Naive thymus-derived CD4-positive, alpha-beta T cell (primary cell): ENCODE measurements around the gene ZBED4. TPM values are rescaled to one million over a fixed set of nuclear protein-coding genes. Genes with fewer than 3 reads are reported as not detected.

ENCODE experiments used
- ATAC-seq: fragments of 150-1000 bp; cut with Tn5 transposase; 2 replicates; pipeline ENCODE4 v1.10.0; 2021; ENCODE audit warnings: mild to moderate bottlenecking, moderate library complexity
- CTCF ChIA-PET: fragments of 350-600 bp; sonication (Branson Sonifier 250); formaldehyde crosslinking; loops from one replicate; lab custom pipeline; 2021; ENCODE audit warnings: antibody characterized with exemption; lab: Charles Lee
- POLR2A ChIA-PET: fragments of 350-600 bp; sonication (Branson Sonifier 250); formaldehyde crosslinking; loops from one replicate; lab custom pipeline; 2021; ENCODE audit warnings: antibody characterized with exemption, inconsistent platforms; lab: Charles Lee
- DNase-seq, 9 donors: peaks; one replicate each; pipeline versions ENCODE4 v3.0.0 to v3.0.0-alpha.2; 2020 to 2022; ENCODE audit warnings: mixed read lengths in 1 of 9
- H3K27ac ChIP-seq: one replicate; pipeline ENCODE4 v1.7.0; 2013; ENCODE audit warnings: mild to moderate bottlenecking, low read depth, low read length, moderate library complexity
- H3K27me3 ChIP-seq, 2 donors: one replicate each; pipeline ENCODE4 v1.7.0; 2013; ENCODE audit warnings: low read length in 2 of 2, mild to moderate bottlenecking in 2 of 2, moderate library complexity in 2 of 2; ENCODE audit not compliant: control insufficient read depth in 2 of 2, insufficient read depth in 2 of 2
- H3K36me3 ChIP-seq, 3 experiments: 1 replicate in 2 of 3; 2 replicates in 1 of 3; pipeline ENCODE4 v1.7.0; 2013; ENCODE audit warnings: low read length in 3 of 3, mild to moderate bottlenecking in 3 of 3, moderate library complexity in 1 of 3; ENCODE audit not compliant: insufficient read depth in 3 of 3, control insufficient read depth in 2 of 3
- H3K4me1 ChIP-seq, 2 donors: one replicate each; pipeline ENCODE4 v1.7.0; 2013; ENCODE audit warnings: low read length in 2 of 2, mild to moderate bottlenecking in 2 of 2, moderate library complexity in 1 of 2; ENCODE audit not compliant: control insufficient read depth in 2 of 2, insufficient read depth in 2 of 2
- H3K4me3 ChIP-seq: 2 replicates; pipeline ENCODE4 v1.7.0; 2013; ENCODE audit warnings: mild to moderate bottlenecking, low read length
- H3K9me3 ChIP-seq, 3 experiments: 1 replicate in 2 of 3; 2 replicates in 1 of 3; pipeline ENCODE4 v1.7.0; 2013; ENCODE audit warnings: low read length in 3 of 3; ENCODE audit not compliant: control insufficient read depth in 2 of 3
- H3K27ac Mint-ChIP-seq, 9 donors: one replicate each; pipeline ENCODE4 v1.8.0; 2020 to 2022; ENCODE audit warnings: mixed read lengths in 9 of 9, mild to moderate bottlenecking in 8 of 9, moderate library complexity in 5 of 9, inconsistent platforms in 2 of 9
- H3K27me3 Mint-ChIP-seq, 5 donors: one replicate each; pipeline ENCODE4 v1.8.0; 2021 to 2022; ENCODE audit warnings: mixed read lengths in 5 of 5, mild to moderate bottlenecking in 1 of 5
- H3K36me3 Mint-ChIP-seq, 5 donors: one replicate each; pipeline ENCODE4 v1.8.0; 2020 to 2022; ENCODE audit warnings: mixed read lengths in 5 of 5, mild to moderate bottlenecking in 3 of 5, inconsistent platforms in 1 of 5
- H3K4me1 Mint-ChIP-seq, 7 donors: one replicate each; pipeline ENCODE4 v1.8.0; 2020 to 2022; ENCODE audit warnings: mixed read lengths in 7 of 7, mild to moderate bottlenecking in 3 of 7, inconsistent platforms in 1 of 7
- H3K4me3 Mint-ChIP-seq, 10 donors: one replicate each; pipeline ENCODE4 v1.8.0; 2020 to 2022; ENCODE audit warnings: mild to moderate bottlenecking in 10 of 10, mixed read lengths in 10 of 10, moderate library complexity in 6 of 10, inconsistent platforms in 2 of 10
- H3K9me3 Mint-ChIP-seq, 11 donors: one replicate each; pipeline ENCODE4 v1.8.0; 2020 to 2022; ENCODE audit warnings: mixed read lengths in 11 of 11, mild to moderate bottlenecking in 4 of 11, inconsistent platforms in 1 of 11, moderate library complexity in 1 of 11
- intact Hi-C, 2 donors: fragments of 100-400 bp; cut with micrococcal nuclease; formaldehyde crosslinking; loops; one replicate each; pipeline ENCODE4 v1.15.1; 2023
- polyA plus RNA-seq, 2 donors: library from polyadenylated mRNA; unstranded; fragments of 300-500 nt; fragmentation: Illumina TruSeq; gene quantifications; one replicate each; pipeline ENCODE4 v1.2.3, GENCODE V29; 2021
- total RNA-seq, 6 experiments: library from RNA in 5 of 6; stranded (reverse) in 5 of 6; gene quantifications; 1 replicate in 5 of 6; 2 replicates in 1 of 6; pipeline ENCODE4 v1.2.3 and lab custom pipeline; 2021 to 2026

The ZBED4 gene
- total and polyA plus RNA-seq, 7 experiments from 2014 or later = 6.0 to 20.1 (median 16.3) TPM

GRCh38 chr22:49858827-49859226 is 5.2 kb downstream of the ZBED4 start:
- H3K27ac ChIP-seq = no peak overlapping the region
- H3K4me3 ChIP-seq = no peak overlapping the region
- Mint-ChIP-seq H3K9me3 (peaks cover 0 to 3% (median 0%) of the 10 kb centered on the region in 11 donors), H3K4me1 (peaks cover 37 to 75% (median 58%) of the 10 kb centered on the region in 7 donors), H3K36me3 (peaks cover 0 to 10% (median 0%) of the 10 kb centered on the region in 5 donors), H3K27ac (peak overlapping the region in 6 of 9 donors; percentile 45 to 86 (median 59)), H3K27me3 (peaks cover 0 to 2% (median 0%) of the 10 kb centered on the region in 5 donors), H3K4me3 (peak overlapping the region in 1 of 10 donors; percentile 1)
- peaks cover 14 to 21% of the 10 kb centered on the region in 2 donors for H3K4me1 ChIP-seq
- ChIA-PET POLR2A (interaction anchor here (0.9 to 1.4 kb wide), 4 partner anchors 10 to 35 kb away, joined by 3 read pairs; no protein-coding TSS in a partner anchor), CTCF (no interaction called here)
- DNase-seq (no peak), ATAC-seq (no peak)
- no peaks in the 10 kb centered on the region for H3K36me3 ChIP-seq
- intact Hi-C loops = no loop called here
- no peaks in the 10 kb centered on the region for H3K27me3 ChIP-seq
- H3K9me3 ChIP-seq = no peaks in the 10 kb centered on the region

GRCh38 chr22:49861642-49862495 is 8.2 kb downstream of the ZBED4 start:
- Mint-ChIP-seq H3K4me1 (peaks cover 25 to 72% (median 45%) of the 10 kb centered on the region in 7 donors), H3K27me3 (no peaks in the 10 kb centered on the region), H3K27ac (peak overlapping the region in 8 of 9 donors; percentile 23 to 75 (median 58)), H3K4me3 (peak overlapping the region in 4 of 10 donors; percentile 12 to 23 (median 16)), H3K36me3 (peaks cover 4 to 34% (median 19%) of the 10 kb centered on the region in 5 donors), H3K9me3 (peaks cover 0 to 17% (median 11%) of the 10 kb centered on the region in 11 donors)
- no peaks in the 10 kb centered on the region for H3K36me3 ChIP-seq
- peaks cover 0 to 6% (median 0%) of the 10 kb centered on the region in 3 experiments for H3K9me3 ChIP-seq
- no peaks in the 10 kb centered on the region for H3K27me3 ChIP-seq
- intact Hi-C loops = loop anchor here (2.0 to 10.0 kb wide), 2 partner anchors 73 to 113 kb away; no protein-coding TSS in a partner anchor
- no peak overlapping the region for H3K27ac ChIP-seq
- ChIA-PET POLR2A (interaction anchor here (0.5 to 0.6 kb wide), 2 partner anchors 23 kb away, joined by 3 to 4 read pairs; no protein-coding TSS in a partner anchor), CTCF (interaction anchor here (0.7 kb wide), 1 partner anchor 32 kb away, joined by 5 read pairs; no protein-coding TSS in a partner anchor)
- ATAC-seq = no peak
- DNase-seq = no peak
- H3K4me3 ChIP-seq = no peak overlapping the region
- H3K4me1 ChIP-seq = peaks cover 4 to 6% of the 10 kb centered on the region in 2 donors

GRCh38 chr22:49862496-49862776 is 8.8 kb downstream of the ZBED4 start:
- peak overlapping the region in 1 of 10 donors; percentile 1 for H3K4me3 Mint-ChIP-seq
- peaks cover 0 to 6% (median 0%) of the 10 kb centered on the region in 3 experiments for H3K9me3 ChIP-seq
- no peaks in the 10 kb centered on the region for H3K27me3 Mint-ChIP-seq
- no peak overlapping the region for H3K27ac ChIP-seq
- H3K27ac Mint-ChIP-seq = peak overlapping the region in 4 of 9 donors; percentile 35 to 69 (median 44)
- peaks cover 0 to 22% (median 13%) of the 10 kb centered on the region in 11 donors for H3K9me3 Mint-ChIP-seq
- ChIA-PET POLR2A (interaction anchor here (0.5 to 0.6 kb wide), 3 partner anchors 8 to 24 kb away, joined by 3 to 4 read pairs (median 4); no protein-coding TSS in a partner anchor), CTCF (interaction anchor here (0.7 kb wide), 1 partner anchor 31 kb away, joined by 5 read pairs; no protein-coding TSS in a partner anchor)
- no peak overlapping the region for H3K4me3 ChIP-seq
- no peaks in the 10 kb centered on the region for H3K36me3 ChIP-seq
- ATAC-seq = peak; percentile 38
- no peaks in the 10 kb centered on the region for H3K27me3 ChIP-seq
- H3K4me1 Mint-ChIP-seq = peaks cover 29 to 72% (median 46%) of the 10 kb centered on the region in 7 donors
- peaks cover 9 to 39% (median 24%) of the 10 kb centered on the region in 5 donors for H3K36me3 Mint-ChIP-seq
- peaks cover 6 to 9% of the 10 kb centered on the region in 2 donors for H3K4me1 ChIP-seq
- no peak for DNase-seq
- intact Hi-C loops = loop anchor here in 1 of 2 donors (10.0 kb wide), 1 partner anchor 112 kb away; no protein-coding TSS in a partner anchor

- Mint-ChIP-seq H3K27me3 (no peaks in the 10 kb centered on the region), H3K27ac (peak overlapping the region in 8 of 9 donors; percentile 29 to 86 (median 76)), H3K36me3 (peaks cover 10 to 54% (median 34%) of the 10 kb centered on the region in 5 donors), H3K9me3 (peaks cover 0 to 36% (median 15%) of the 10 kb centered on the region in 11 donors), H3K4me1 (peaks cover 39 to 73% (median 52%) of the 10 kb centered on the region in 7 donors), H3K4me3 (peak overlapping the region in 6 of 10 donors; percentile 15 to 61 (median 44))
- Histone ChIP-seq H3K27me3 (no peaks in the 10 kb centered on the region), H3K36me3 (no peaks in the 10 kb centered on the region), H3K4me3 (no peak overlapping the region), H3K4me1 (peaks cover 12 to 24% of the 10 kb centered on the region in 2 donors), H3K27ac (no peak overlapping the region), H3K9me3 (peaks cover 0 to 6% (median 0%) of the 10 kb centered on the region in 3 experiments)
- intact Hi-C loops = loop anchor here in 1 of 2 donors (10.0 kb wide), 1 partner anchor 111 kb away; no protein-coding TSS in a partner anchor
- ATAC-seq (peak; percentile 26), DNase-seq (peak in 2 of 9 donors; percentile 24 to 34)
- CTCF ChIA-PET = no interaction called here
- POLR2A ChIA-PET = interaction anchor here (0.6 to 1.4 kb wide), 3 partner anchors 9 to 38 kb away, joined by 3 to 7 read pairs (median 5); no protein-coding TSS in a partner anchor
Measured at GRCh38 chr22:49863931-49864330, 10.3 kb downstream of the ZBED4 start.

GRCh38 chr22:49865156-49865555 is 11.5 kb downstream of the ZBED4 start:
- CTCF ChIA-PET = no interaction called here
- no peak overlapping the region for H3K27ac Mint-ChIP-seq
- H3K27me3 Mint-ChIP-seq = no peaks in the 10 kb centered on the region
- DNase-seq = no peak
- no peak overlapping the region for H3K4me3 Mint-ChIP-seq
- H3K4me1 ChIP-seq = peaks cover 12 to 36% of the 10 kb centered on the region in 2 donors
- no peaks in the 10 kb centered on the region for H3K36me3 ChIP-seq
- no peak overlapping the region for H3K27ac ChIP-seq
- H3K9me3 ChIP-seq = peaks cover 0 to 18% (median 0%) of the 10 kb centered on the region in 3 experiments
- POLR2A ChIA-PET = no interaction called here
- H3K36me3 Mint-ChIP-seq = peaks cover 16 to 65% (median 45%) of the 10 kb centered on the region in 5 donors
- ATAC-seq = no peak
- no peaks in the 10 kb centered on the region for H3K27me3 ChIP-seq
- intact Hi-C loops = loop anchor here in 1 of 2 donors (10.0 kb wide), 1 partner anchor 110 kb away; no protein-coding TSS in a partner anchor
- peaks cover 44 to 80% (median 57%) of the 10 kb centered on the region in 7 donors for H3K4me1 Mint-ChIP-seq
- peaks cover 0 to 48% (median 25%) of the 10 kb centered on the region in 11 donors for H3K9me3 Mint-ChIP-seq
- no peak overlapping the region for H3K4me3 ChIP-seq

- CTCF ChIA-PET = no interaction called here
Measured at GRCh38 chr22:49866134-49866533, 12.5 kb downstream of the ZBED4 start.

More at GRCh38 chr22:49866134-49866533, 12.5 kb downstream of the ZBED4 start:
- H3K27me3 ChIP-seq = no peaks in the 10 kb centered on the region
- H3K4me3 Mint-ChIP-seq = peak overlapping the region in 2 of 10 donors; percentile 20 to 32
- H3K9me3 Mint-ChIP-seq = peaks cover 0 to 54% (median 26%) of the 10 kb centered on the region in 11 donors
- no peak overlapping the region for H3K4me3 ChIP-seq
- POLR2A ChIA-PET = no interaction called here
- intact Hi-C loops = loop anchor here in 1 of 2 donors (10.0 kb wide), 1 partner anchor 109 kb away; no protein-coding TSS in a partner anchor
- no peak overlapping the region for H3K27ac ChIP-seq
- peaks cover 12 to 45% of the 10 kb centered on the region in 2 donors for H3K4me1 ChIP-seq
- DNase-seq (no peak), ATAC-seq (no peak)
- H3K27ac Mint-ChIP-seq = peak overlapping the region in 5 of 9 donors; percentile 1 to 54 (median 36)
- peaks cover 0 to 18% (median 0%) of the 10 kb centered on the region in 3 experiments for H3K9me3 ChIP-seq
- H3K36me3 Mint-ChIP-seq = peaks cover 16 to 70% (median 48%) of the 10 kb centered on the region in 5 donors
- no peaks in the 10 kb centered on the region for H3K36me3 ChIP-seq
- no peaks in the 10 kb centered on the region for H3K27me3 Mint-ChIP-seq
- H3K4me1 Mint-ChIP-seq = peaks cover 46 to 83% (median 63%) of the 10 kb centered on the region in 7 donors
